Measurements from ENCODE around the gene ELK1. TPM values are rescaled to one million over a fixed set of nuclear protein-coding genes. Genes with fewer than 3 reads are reported as not detected.
A peak's percentile ranks its signal among the peaks of the same experiment; 100 is the strongest.
"Not testable (repeated sequence)": the region's sequence is repeated elsewhere in the genome, so short reads cannot be mapped to it uniquely, and the experiment has no call there.

ELK1 gene
- 18.1 TPM for total RNA-seq

GRCh38 chrX:47650164-47651042 lies at the start of gene ELK1:
Gene ELK1 (minus strand): TSS chrX:47650563. CDS start chrX:47641441, 9,122 bp downstream.
- DNase-seq (ENCODE audit: low spot score), result peak; percentile 95
- peak; percentile 83 for ATAC-seq

GRCh38 chrX:47697181-47697580 lies 46.8 kb upstream of the ELK1 start:
- ATAC-seq (no peak), DNase-seq (ENCODE audit: low spot score) (no peak)

- peak; percentile 44 for ATAC-seq
Observed at GRCh38 chrX:47690175-47690574, 39.8 kb upstream of the ELK1 start.

DNA sequence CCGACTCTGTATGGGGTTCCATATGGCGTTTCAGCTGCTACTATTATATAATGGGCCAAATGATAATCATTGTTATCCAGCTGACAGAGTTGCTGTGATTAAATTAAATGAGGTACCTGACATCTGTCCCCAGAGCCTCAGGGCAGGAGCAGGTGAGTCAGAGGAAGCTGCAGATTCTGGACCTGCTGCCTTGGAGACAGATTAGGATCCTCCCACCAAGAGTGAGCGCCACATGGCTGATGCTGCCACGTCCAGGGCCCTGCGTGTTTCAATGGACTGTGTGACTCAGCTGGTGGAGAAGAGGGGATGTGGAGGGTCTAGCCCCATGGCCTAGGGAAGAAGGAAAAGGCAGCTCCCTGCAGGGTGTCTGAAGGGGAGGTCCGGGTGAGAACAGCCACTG lies 36.9 kb upstream of the ELK1 start:
- ATAC-seq, result no peak
- no peak for DNase-seq (ENCODE audit: low spot score)

More at GRCh38 chrX:47690175-47690574, 39.8 kb upstream of the ELK1 start:
- DNase-seq (ENCODE audit: low spot score), result no peak

GRCh38 chrX:47683829-47684205 lies 33.5 kb upstream of the ELK1 start:
- DNase-seq (ENCODE audit: low spot score), result no peak
- ATAC-seq, result no peak

- DNase-seq (ENCODE audit: low spot score) (no peak), ATAC-seq (no peak)
Observed at GRCh38 chrX:47683184-47683828, 32.9 kb upstream of the ELK1 start.

DNA sequence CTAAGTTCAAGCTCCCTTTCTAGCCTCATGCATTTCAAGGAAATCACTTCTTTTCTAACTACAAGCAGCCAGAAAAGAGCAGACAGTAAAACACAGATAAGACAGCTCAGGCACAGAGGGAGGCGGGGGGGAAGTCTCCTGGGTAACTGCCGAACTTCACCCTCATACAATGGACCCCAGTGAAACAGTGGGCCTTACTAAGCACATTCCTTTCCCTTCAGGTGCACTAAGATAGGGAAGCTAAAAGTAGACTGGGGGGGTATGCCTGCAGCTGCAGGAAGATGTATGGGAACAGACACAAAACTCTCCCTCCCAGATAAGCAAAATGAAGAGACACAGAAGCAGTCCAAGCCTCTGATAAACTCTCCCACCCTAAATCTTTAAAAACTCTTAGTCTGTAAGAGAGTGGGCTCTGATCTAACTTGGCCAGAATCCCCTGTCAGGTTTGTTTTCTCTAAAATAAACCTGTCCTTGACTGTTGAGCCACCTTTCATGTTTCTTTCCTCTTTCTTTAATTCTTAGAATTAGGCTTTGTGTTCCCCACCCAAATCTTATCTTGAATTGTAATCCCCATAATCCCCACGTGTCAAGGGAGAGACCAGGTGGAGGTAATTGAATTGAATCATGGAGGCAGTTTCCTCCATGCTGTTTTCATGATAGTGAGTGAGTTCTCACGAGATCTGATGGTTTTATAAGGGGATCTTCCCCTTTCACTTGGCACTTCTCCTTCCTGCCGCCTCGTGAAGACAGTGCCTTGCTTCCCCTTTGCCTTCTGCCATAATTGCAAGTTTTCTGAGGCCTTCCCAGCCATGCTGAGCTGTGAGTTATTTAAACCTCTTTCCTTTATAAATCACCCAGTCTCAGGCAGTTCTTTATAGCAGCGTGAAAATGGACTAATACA lies 25.8 kb upstream of the ELK1 start:
- ATAC-seq; DNase-seq (ENCODE audit: low spot score): not testable (repeated sequence)

DNA sequence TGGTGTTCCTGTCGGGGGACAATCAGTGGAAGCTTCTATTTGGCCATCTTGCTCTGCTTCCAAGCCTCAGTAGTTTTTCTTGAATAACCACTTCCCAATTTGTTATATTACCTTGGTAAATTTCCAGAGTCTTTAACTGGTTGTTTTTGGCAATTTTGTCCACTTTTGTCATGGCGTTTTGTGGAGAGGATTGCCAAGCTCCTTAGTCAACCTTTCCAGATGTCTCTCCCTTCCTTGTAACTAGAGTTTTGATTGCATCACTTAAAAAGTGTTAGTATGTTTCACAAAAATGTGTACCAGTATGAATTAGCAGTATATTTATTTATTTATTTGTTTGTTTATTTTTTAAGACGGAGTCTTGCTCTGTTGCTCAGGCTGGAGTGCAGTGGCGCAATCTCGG lies 24.4 kb upstream of the ELK1 start:
- DNase-seq (ENCODE audit: low spot score) (no peak), ATAC-seq (no peak)

DNA sequence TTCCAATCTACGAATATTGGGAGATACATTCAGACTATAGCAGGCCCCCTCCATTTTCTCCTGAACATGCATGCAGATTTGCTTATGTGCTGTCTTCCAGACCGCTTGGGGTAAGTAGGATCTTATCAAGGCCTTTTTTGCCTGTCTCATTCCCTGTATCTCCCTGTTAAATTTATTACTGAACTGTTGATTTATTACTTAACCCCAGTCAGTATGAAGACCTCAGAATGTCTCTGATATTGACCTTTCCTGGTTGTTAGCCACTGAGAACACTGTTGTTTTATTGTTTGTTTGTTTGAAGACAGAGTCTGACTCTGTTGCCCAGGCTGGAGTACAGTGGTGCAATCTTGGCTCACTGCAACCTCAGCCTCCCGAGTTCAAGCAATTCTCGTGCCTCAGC lies 15.4 kb upstream of the ELK1 start:
- not testable (repeated sequence) for ATAC-seq; DNase-seq (ENCODE audit: low spot score)

- ATAC-seq (no peak), DNase-seq (ENCODE audit: low spot score) (no peak)
Observed at GRCh38 chrX:47664737-47665136, 14.4 kb upstream of the ELK1 start.

DNA sequence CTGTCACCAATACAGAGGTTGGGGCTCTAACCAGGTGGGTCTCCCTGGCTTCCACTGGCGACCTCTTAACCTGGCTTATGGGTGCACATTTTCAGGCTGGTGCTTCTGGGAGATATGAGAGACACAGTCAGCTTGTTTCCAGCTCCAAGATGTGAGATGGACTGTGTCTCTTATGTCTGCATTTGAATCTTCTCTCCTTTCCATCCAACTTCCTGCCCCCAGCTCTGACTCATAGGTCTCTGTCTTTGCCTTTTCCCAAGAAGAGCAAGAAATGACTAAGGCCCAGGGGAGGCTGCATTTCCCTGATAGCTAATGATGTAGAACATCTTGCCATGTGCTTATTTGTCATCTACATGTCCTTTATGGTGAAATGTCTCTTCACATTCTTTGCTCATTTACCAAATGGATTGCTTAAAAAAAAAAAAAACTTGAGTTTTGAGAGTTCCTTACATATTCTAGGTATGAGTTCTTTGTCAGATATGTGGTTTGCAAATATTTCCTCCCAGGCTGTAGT lies 11.8 kb upstream of the ELK1 start:
- DNase-seq (ENCODE audit: low spot score) (no peak), ATAC-seq (no peak)

GRCh38 chrX:47661539-47661938 lies 11.2 kb upstream of the ELK1 start:
- ATAC-seq, result no peak
- no peak for DNase-seq (ENCODE audit: low spot score)

GRCh38 chrX:47659421-47659726 lies 9.0 kb upstream of the ELK1 start:
- DNase-seq (ENCODE audit: low spot score) (no peak), ATAC-seq (no peak)

- DNase-seq (ENCODE audit: low spot score) (peak; percentile 92), ATAC-seq (peak; percentile 91)
Observed at GRCh38 chrX:47658684-47659420, 8.5 kb upstream of the ELK1 start, which contains the start of gene UXT. Gene UXT (minus strand): TSS chrX:47659180. CDS start chrX:47658927, 253 bp downstream.

DNA sequence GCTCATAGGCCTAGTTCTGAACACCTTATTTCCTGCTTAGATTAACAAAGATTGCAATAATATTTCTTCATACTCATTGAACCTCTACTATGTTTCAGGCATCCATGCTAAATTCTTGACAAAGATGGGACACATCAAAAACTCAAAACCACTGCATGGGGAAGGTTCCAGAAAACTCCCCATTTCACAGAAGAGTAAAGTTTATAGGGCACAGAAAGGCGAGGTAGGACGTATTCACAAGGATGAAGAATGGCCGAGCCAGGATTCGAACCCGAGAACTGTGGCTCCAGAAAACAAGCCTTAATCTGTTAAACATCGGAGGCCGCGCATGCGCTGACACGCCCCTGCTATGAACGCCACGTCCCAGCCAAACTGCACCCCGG lies 7.9 kb upstream of the ELK1 start:
- ATAC-seq, result no peak
- DNase-seq (ENCODE audit: low spot score), result no peak

DNA sequence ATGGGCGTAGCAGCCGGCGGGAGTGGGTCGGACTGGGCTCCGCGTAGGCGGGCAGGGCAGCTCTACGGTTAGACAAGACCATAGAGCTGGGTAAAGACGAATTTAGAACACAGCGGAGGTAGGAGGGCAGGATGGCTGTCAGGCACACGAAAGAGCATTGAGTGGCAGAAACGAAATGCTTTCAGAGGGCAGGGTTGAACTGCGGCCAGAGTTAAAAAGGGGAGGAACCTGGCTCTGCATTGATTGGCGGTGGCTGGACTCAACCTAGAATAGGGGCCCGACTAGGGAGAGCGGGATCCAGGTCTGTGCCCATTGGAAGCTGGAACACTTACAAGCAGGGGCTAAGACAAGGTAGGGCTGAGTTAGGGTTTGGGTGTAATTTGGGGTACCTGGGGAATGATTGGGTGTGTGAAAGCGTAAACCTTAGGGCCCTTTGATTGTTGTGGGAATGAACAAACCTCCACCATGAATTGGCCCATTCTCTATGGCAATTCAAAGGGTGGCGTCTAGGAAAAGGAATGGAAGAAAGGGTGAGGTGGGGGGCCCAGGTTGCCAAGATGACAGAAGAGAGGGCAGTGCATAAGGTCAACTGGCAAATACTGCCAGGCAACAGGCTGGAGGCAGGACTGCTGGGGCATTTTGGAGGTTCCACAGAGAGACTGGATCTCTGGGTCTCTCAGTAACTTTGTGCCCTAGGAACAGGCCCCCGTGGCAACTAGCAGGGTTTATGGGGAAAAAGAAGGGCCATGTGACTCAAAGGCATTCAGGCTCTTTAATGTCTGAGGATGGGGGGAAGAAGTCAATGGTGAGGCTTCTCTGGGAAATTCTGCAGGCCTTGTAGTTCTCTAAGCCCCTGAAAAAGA lies 911 bp upstream of the ELK1 start:
- ATAC-seq, result peak; percentile 56

GRCh38 chrX:47649781-47650163 lies 591 bp downstream of the ELK1 start:
- ATAC-seq (no peak), DNase-seq (ENCODE audit: low spot score) (no peak)

More for the DNA sequence above, 911 bp upstream of the ELK1 start:
- no peak for DNase-seq (ENCODE audit: low spot score)

DNA sequence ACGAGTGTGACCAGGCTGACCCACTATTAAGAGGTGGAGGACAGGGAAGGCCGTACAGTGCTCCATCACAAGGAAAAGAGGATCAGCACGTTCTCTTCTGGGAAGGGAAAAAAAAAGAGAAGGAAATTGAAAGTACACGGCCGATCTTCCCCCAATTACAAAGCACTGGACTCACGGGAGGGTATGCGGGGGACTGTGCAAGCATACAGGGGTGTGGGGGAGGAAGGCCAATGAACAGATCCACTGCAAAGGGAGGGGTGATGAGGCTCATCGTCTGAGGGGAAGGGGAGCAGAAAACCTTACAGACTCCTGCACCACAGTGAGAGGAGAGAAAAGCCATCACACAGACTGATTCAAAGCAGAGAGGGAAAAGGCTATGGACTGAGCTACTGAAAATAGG lies 1.1 kb downstream of the ELK1 start:
- ATAC-seq, result no peak
- no peak for DNase-seq (ENCODE audit: low spot score)

- no peak for DNase-seq (ENCODE audit: low spot score)
- no peak for ATAC-seq
Observed at GRCh38 chrX:47648376-47648775, 2.0 kb downstream of the ELK1 start.

Measured in left lobe of liver (tissue), 2 donors.